NCI-H2107 (cell line): ENCODE measurements around the gene DIABLO.
"Not testable (repeated sequence)": the region's sequence is repeated elsewhere in the genome, so short reads cannot be mapped to it uniquely, and the experiment has no call there.

Source experiments
- DNase-seq: peaks from one replicate; lab custom pipeline; 2025; lab: John Stamatoyannopoulos, UW

The DIABLO gene

GRCh38 chr12:122225683-122226365 lies at the start of gene DIABLO:
Gene DIABLO, minus strand, starts transcription at chr12:122226052. Its CDS starts 38 bp downstream, at chr12:122226014.
- peak; percentile 99 for DNase-seq

GRCh38 chr12:122275459-122275858 lies 49.6 kb upstream of the DIABLO start:
- no peak for DNase-seq

- DNase-seq: peak; percentile 98
These were observed 40.5 kb upstream of the DIABLO start, which contains the start of gene VPS33A for GRCh38 chr12:122266230-122266901. Gene VPS33A, minus strand, starts transcription at chr12:122266494. Its CDS starts 86 bp downstream, at chr12:122266408.

GRCh38 chr12:122265886-122266229 lies 40.0 kb upstream of the DIABLO start:
- DNase-seq: peak; percentile 31

GRCh38 chr12:122265476-122265875 lies 39.6 kb upstream of the DIABLO start:
- DNase-seq: no peak

GRCh38 chr12:122260735-122261134 lies 34.9 kb upstream of the DIABLO start:
- not testable (repeated sequence) for DNase-seq

GRCh38 chr12:122258939-122259338 lies 33.1 kb upstream of the DIABLO start:
- DNase-seq: not testable (repeated sequence)

GRCh38 chr12:122258462-122258861 lies 32.6 kb upstream of the DIABLO start:
- not testable (repeated sequence) for DNase-seq

GRCh38 chr12:122250536-122250935 lies 24.7 kb upstream of the DIABLO start:
- DNase-seq: no peak

GRCh38 chr12:122250047-122250446 lies 24.2 kb upstream of the DIABLO start:
- DNase-seq: no peak

- DNase-seq: no peak
These were observed 19.7 kb upstream of the DIABLO start for GRCh38 chr12:122245553-122245952.

GRCh38 chr12:122244565-122245371 lies 18.9 kb upstream of the DIABLO start:
- no peak for DNase-seq

- DNase-seq: no peak
These were observed 18.1 kb upstream of the DIABLO start for GRCh38 chr12:122243965-122244364.

- DNase-seq: no peak
These were observed 13.0 kb upstream of the DIABLO start for GRCh38 chr12:122238861-122239260.

GRCh38 chr12:122235741-122236140 lies 9.9 kb upstream of the DIABLO start:
- no peak for DNase-seq

GRCh38 chr12:122232691-122233090 lies 6.8 kb upstream of the DIABLO start:
- DNase-seq: peak; percentile 18

- DNase-seq: no peak
These were observed 4.9 kb upstream of the DIABLO start for GRCh38 chr12:122230798-122231197.

GRCh38 chr12:122228092-122228491 lies 2.2 kb upstream of the DIABLO start:
- DNase-seq: no peak

- peak; percentile 18 for DNase-seq
These were observed 1.5 kb upstream of the DIABLO start for GRCh38 chr12:122227341-122227740.

GRCh38 chr12:122226366-122227125 lies 694 bp upstream of the DIABLO start:
- DNase-seq: peak; percentile 11

GRCh38 chr12:122216445-122216844 lies 9.4 kb downstream of the DIABLO start:
- no peak for DNase-seq

- DNase-seq: no peak
These were observed 10.1 kb downstream of the DIABLO start for GRCh38 chr12:122215771-122216170.
